ENCODE measurements around the gene RPL3.

Gene RPL3

DNA sequence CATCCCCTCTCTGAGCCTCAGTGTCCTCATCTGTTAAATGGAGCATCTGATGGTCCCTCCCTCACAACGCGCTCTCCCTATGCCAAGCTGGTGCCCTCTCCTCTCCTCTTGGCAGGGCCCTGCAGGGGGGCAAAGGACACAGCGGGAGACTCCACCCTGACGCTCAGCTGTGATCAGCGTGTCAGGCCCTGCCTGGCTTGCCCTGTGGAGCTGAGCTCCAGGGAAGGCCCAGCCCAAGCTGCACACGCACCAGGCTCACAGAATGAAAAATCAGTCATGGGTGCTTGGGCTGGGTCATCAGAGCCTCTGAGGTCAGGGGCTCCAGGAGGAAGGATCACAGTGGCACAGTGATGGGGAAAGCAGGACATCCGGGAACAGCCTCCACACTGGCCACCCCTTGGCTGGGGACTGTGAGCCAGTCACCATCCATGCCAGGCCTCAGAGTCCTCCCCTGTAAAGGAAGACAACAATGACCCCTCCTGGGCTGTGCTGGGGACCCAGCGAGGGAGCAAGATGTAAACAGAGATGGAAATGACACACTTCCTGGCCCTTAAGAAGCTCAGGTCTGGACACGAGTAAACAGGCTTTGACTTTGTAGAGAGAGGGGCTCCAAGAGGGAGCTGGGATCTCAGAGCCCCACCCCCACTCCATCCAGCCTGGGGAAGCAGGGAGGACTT lies 36.6 kb downstream of the RPL3 start:
- DNase-seq (ENCODE audit: low read depth), result no peak

DNA sequence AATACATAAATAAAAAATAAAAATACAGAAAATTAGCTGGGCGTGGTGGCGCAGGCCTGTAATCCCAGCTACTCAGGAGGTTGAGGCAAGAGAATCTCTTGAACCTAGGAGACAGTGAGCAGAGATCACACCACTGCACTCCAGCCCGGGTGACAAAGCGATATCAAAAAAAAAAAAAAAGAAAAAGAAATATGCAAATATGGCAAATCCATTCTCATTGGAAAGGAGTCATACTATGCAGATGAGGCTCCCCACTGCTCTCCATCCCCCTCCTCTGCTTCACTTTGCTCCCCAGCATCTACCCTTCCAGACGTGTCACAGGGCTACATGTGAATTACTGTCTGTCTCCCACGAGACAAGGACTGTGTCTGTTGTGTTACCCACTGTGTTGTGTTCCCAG lies 38.3 kb downstream of the RPL3 start:
- no peak for DNase-seq (ENCODE audit: low read depth)

DNA sequence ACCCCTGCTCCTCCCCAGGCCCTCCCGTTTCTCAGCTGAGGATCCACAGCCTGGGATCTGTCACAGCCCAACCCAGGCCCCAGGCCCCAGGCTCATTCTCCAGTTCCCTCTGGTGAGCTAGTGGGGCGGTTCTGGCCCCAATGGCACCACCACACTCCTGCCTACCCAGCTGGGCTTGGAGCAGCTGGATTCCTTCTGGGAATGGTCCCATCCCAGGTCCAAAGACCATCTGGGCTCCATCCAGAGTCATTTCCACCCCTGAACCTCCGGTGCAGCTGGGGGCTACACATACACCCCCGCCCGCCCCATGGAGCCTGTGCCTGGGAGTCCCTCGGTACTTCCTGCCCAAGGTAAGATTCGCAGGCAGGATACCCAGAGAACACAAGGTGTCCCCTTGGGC lies 39.2 kb downstream of the RPL3 start:
- no peak for DNase-seq (ENCODE audit: low read depth)

DNA sequence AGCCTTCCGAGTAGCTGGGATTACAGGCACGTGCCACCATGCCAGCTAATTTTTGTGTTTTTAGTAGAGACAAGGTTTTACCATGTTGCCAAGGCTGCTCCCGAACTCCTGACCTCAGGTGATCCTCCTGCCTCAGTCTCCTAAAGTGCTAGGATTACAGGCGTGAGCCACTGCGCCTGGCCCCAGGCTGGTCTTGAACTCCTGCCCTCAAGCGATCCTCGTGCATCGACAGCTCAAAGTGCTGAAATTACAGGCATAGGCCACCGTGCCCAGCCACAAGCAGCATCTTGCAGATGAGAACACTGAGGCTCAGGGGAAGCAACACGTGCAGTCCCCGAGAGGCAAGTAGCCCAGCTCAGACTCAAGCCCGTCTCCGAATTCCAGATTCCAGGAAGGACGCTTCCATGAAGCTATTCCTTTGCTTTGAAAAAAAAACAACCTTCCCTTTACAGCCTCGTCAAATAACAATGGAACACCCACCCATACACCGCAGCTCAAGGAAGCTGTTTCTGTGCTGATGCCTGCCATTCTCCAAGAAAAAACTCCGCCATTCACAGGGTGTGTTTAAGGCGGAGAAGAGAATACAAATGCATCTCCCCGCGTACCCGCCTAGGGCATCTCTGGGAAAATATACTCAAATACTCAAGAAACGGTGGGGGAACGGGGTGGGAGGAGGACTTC lies 40.1 kb downstream of the RPL3 start:
- no peak for DNase-seq (ENCODE audit: low read depth)

DNA sequence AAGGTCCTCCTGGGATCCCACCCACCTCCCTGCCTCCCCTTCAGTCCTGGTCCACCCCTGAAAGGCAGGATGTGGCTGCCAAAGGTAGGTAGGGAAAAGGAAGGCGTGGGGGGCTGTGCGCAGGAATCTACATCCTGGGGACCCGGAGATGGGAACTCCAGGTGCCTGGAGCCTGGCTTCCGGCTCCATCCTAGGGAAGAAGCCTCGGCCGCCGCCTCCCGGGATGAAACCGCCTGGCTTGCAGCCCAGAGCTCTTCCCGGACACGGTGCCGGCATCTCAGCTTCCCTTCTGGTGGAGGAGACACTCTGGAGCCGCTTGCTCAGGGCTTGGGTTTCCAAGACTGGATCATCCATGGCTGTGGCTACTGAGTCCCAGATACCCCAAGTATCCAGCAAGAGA lies 41.4 kb downstream of the RPL3 start:
- DNase-seq (ENCODE audit: low read depth), result peak; percentile 44

DNA sequence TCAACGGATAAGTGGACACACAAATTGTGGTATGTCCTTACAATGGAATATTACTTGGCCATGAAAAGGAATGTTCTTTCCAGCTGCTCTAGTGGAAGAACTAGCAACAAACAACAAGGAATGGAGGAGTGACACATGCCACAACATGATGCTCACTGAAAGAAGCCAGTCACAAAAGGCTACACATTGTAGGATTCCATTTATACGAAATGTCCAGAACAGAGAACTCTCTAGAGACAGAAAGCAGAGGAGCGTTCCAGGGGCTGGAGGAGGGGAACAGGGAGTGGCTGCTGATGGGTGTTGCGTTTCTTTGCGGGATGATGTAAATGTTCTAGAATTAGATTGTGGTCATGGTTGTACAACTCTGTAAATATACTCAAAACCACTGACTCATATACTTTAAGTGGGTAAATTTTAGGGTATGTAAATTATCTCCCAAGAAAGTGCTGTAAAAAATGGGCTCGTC lies 42.2 kb downstream of the RPL3 start:
- peak; percentile 85 for DNase-seq (ENCODE audit: low read depth)

DNA sequence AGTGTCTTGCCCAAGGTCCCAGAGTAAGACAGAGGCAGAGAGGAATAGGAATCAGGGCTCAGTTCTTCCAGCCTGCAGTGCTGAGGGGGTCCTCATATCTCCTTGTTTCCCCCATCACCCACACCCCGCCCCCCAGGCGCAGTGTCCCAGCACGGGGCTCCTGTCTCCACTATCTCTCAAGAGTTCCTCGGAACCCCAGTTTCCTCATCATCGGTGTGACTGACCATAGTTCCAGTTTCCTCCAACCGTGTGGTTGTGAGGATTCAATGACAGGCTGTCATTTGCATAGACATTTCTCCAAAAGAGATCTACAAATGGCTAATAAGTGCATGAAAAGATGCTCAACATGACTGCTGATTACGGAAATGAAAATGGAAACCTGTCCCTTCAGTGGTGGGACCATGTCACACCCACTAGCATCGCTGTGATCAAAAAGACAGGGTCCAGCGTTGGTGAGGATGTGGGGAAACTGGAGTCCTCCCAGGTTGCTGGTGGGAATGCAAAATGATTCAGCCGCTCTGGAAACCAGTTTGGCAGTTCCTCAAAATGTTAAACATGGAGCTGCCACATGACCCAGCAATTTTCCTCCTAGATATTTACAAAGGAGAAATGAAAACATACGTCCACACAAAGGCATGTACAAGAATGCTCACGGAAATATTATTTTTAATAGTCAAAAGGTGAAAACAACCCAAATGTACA lies 42.8 kb downstream of the RPL3 start:
- no peak for DNase-seq (ENCODE audit: low read depth)

DNA sequence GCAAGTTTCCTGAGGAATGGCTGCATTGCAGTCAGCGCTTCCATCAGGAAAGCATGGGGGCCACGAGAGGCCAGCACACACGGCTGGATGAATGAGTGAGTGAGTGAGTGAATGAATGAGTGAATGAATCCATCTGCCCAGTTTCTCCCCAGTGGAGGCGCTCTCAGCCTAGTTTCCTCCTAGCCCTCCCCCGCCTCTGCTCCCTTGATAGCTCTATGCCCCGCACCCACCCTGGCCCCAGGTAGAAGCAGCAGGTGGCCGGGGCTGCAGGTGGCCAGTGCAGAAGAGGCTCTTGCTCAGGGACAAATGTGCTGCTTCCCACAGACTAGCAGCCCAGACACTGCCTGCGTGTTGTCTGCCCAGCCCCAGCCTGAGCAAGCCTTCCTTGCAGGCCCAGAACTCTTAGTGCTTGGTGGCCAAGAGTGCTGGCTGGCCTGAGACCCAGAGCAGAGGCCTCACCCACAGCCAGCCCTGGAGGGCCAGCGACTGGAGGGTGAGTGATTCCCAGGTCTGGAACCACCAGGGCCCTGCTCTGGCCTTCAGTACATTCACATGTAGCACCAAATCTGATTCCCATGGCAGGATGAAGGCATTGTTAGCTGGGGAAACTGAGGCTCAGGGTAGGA lies 43.5 kb downstream of the RPL3 start:
- no peak for DNase-seq (ENCODE audit: low read depth)

DNA sequence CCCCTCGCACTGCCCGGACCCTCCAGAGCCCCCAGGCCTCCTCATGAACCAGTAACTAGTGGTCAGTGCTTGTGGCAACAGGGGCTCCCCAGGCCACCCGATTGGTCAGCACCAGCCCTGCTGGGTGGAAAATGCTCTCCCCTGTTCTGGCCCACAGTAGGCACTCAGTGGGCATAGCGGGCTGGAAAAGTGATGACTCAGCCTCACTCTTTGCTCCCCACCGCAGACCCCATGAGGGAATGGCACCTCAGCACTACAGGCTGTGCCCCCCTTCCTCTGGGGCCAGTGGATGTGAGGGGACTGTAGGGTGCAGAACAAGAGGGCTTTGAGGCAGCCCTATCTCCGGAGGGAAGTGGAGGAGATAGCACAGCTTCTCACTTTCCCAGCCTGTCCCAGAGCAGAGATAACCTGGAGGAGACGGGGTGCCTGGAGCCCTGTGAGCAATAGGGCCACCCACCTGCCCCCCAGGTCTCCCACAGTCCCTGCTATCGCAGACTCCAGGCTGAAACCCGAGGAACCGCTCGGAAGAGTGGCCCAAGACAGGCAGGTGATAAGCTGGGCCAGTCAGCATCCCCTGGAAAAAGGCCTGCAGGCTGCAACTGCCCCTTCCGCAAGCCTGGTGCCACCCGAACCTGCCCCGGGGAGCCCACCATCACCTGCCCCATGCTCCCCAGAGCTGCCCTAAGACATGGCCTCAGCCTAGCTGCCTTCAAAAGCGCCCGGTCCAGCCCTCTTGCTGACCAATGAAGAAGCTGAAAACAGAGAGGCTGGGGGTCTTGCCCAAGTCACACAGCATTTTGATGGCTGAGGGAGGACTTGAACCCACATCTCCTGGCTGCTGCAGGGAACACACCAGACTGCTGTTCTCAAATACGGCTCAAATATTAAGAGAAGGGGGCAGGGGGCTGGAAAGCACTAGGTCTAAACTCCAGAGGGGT lies 45.2 kb downstream of the RPL3 start:
- no peak for DNase-seq (ENCODE audit: low read depth)

DNA sequence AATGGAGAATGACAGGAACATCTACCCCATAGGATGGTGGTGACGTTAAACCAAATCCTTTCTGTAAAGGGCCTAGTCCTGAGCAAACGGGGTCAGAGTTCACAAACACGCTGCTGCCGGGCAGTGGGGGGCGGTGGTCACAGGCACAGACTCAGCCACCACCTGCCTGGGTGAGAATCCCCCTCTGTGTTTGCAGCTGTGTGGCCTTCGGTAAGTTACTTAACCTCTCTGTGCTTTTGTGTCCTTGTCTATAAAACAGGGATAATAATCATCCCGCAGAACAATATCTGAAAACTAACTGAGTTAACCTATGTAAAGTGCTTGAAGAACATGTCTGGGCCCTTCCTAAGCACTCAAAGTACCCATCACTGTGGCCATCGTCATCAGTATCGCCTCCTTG lies 48.6 kb downstream of the RPL3 start:
- DNase-seq (ENCODE audit: low read depth), result no peak

DNA sequence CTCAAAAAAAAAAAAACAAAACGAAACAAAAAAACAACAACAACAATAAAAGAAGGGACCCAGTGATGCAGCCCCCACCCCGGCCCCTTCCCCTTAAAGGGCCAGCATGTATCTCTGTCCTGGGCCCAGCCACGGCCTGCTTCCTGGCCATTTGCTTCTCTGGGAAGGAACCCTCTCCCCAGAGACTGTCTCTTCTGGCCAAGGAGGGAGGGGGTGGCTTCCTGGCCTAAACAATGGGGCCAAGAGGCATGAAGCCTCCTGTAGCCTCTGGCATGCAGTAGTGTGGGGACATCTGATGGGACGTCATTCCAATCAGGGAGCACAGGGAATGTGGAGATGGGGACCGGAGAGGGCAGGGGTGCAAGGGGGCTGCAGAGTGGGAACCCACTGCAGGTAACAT lies 49.1 kb downstream of the RPL3 start:
- DNase-seq (ENCODE audit: low read depth), result no peak

DNA sequence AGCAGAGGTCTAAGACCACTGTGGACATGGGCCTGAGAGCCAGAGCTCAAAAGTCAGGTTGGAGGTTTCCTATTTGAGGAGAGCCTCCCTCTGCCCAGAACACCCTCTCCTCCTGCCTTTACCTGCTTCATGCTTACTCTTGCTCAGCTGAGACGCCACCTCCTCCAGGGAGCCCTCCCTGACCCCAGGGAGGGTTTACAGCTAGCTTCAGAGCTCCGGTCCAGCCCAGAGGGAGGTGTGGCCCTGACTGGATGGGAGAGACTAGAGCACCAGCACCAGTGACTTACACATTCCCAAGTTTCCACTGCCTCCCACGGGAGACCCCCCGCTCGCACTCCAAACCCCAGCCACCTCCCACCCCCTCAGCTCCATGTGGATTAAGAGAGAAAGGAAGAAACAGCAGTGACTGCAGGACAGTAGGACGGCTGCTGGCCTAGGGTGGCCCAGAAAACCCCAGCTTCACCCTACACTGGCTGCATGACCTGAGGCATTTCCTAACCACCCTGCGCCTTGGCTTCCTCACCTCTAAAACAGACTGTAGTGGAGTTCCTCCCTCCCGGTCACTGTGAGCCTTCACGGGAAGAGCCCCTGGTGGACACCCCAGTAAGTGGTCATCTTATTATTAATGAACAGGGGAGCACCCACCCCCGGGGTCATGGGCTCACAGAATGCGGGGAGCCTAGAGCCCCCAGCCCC lies 50.2 kb downstream of the RPL3 start:
- DNase-seq (ENCODE audit: low read depth), result no peak

DNA sequence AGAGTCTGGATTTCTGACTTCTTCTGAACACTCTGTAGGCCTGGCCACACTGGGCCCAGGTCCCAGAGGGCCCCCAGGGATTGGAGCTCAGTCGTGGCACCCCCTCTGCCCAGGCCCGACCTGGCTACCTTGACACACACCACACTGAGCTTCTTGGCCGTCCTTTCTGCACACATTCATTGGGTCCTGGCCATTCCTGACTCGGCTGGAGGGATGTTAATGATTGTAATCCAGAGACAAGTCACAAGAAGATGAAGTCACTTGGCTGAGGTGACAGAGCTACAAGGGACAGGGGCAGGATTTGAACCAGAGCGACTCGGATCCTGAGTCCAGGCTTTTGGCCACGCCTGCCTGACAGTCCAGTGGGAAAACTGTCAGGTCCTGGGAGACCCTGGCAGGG lies 50.8 kb downstream of the RPL3 start:
- no peak for DNase-seq (ENCODE audit: low read depth)

DNA sequence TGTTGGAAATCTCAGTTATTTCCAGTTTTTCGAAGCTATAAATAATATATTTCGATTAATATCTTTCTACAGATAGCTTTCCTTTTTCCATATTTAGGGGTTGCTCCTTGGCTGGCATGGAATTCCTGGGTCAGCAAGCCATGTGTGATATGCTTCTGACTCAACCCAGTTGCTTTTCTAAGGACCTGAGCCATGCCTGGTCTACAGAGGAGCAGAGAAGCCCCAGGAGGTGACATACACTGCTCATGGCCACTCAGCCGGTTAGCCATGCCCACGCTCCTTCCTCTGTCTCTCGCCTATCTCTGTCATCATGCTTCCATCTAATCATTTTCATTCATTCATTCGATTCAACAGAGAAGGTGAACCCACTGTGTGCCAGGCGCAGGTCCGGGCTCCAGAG lies 51.4 kb downstream of the RPL3 start:
- no peak for DNase-seq (ENCODE audit: low read depth)

DNA sequence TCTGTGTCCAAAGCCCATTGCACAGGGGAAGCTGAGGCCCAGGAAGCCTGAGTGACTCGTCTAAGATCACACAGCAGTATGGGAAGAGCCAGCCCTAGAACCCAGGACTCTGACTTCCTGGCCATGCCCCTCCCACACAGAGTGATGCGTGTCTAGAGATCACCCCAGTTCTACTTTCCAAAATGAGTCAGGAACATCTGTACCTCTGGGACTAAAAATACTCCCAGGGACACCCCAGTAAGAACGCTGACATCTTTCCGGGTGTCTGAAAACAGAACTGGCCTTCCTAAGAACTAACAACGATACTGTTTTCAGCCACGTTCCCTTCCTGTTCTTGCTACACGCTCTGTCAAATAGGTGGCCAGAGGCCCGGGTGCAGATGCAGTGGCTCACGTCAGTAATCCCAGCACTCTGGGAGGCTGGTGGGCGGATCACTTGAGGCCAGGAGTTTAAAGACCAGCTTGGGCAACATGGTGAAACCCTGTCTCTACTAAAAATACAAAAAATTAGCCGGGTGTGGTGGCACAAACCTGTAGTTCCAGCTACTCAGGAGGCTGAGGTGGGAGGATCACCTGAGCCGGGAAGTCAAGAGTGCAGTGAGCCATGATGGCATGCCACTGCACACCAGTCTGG lies 52.9 kb downstream of the RPL3 start:
- peak; percentile 28 for DNase-seq (ENCODE audit: low read depth)

DNA sequence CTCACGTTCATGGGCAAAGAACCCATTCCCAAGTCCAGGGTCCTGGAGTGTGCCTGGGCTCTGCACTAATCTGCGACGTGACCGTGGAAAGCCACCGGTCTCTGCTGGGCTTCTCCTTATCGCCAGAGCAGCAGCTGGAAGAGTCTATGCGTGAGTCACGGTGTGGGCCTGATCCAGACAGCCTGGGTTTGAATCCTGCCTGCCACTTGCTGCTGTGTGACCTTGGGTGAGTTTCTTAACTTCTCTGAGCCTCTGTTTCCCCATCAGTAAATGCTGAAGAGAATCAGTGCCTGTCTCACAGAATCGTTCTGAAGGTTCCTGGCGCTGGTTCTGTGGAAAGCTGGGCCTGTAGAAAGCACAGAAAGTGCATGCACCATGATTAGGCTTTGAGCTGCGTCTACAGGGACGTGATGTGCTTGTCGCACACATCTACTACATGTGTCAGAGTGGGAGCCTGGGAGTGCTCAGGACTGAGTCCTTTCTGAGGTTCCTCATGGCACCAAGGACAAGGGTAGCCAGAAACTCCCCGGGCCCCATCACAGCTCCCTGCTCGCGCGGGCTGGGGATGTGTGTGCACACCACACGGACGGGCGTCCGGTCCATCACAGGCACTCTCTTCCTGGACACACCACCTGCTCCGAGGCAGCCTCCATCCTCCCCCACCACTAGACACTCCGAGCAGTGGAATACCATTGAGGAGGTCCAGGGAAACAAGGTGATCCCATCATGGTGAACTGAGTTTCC lies 54.1 kb downstream of the RPL3 start:
- DNase-seq (ENCODE audit: low read depth), result no peak

DNA sequence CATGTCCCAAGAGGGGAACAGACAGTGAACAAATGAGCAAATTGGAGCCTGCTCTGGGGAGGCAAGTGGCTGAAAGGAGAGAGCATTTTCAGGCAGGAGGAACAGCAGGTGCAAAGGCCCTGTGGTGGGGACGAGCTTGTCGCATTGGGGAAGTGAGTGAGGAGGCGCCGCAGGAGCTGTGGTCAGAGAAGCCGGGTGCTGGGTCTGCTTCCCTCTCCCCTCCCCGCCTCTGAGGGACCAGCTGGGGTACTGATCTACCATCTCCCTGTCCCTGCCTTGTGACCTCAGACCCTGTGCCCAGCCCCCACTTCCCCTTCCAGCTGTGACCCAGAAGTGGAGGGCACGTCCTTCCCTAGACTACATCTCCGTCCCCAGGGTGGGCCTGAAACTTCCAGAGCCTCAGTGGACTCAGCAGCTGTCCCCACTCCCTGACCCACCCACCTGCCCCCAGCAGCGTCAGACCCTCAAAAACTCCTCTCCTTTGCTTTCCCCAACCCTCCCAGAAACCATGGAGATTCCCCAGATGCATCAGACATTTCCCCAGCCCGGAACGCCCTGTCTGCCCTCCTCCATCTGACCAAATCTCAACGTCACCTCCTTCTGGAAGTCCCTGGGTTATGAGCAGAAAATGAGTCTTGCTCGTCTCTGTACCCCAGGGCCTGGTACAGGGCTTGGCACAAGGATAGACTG lies 54.9 kb downstream of the RPL3 start:
- no peak for DNase-seq (ENCODE audit: low read depth)

DNA sequence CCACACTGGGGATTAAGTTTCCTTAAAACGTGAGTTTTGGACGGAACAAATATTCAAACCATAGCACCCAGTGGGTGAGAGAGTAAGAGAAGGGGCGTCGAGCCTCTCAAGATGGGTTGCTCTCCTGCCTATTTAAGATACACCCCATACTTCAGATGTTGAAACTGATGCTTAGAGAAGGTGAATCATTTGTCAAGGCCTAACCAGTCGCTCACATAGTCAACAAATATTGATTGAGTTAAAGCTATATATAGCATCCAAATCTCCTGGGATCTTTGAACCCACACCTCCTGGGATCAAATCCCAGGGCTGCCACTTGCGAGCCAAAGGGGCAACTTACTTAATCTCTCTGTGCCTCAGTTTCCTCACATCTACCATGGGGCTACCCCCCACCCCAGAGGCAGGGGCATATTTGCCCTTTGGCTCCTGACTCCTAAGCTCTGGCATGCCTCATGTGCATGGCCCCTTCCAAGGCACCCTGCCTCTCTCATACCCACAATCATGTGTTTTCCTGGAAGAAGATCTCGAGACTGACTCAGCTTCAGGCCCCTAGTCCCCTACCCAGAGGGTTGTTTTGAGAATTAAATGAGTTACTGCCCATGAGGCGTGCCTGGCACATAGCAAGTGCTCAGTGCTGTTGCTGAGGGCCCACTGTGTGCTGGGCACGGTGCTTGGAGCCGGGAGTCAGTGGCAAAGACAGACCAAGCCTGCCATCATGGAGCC lies 55.6 kb downstream of the RPL3 start:
- DNase-seq (ENCODE audit: low read depth), result no peak
